Measurements from ENCODE around the gene C6orf15.
A peak's percentile ranks its signal among the peaks of the same experiment; 100 is the strongest.

The C6orf15 gene

DNA sequence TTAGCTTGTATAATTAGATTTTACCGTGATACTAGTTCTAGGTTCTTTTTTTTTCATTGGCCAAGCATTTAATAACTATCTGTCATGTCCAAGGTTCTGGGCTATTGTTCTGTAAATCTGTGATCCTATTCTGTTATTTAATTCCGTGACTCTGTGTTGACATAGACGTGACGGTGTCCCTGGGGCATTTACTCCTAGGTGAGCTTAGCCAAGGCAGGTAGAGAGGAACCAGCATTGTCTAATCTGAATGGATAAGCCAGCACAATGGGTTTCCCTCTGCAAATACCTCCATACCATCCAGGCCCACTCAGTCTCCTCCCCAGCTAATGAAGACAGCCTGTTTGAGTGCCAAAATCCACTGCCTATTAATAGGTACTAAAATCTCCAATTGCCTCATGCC, 16.8 kb upstream of the C6orf15 start:
- no peak for DNase-seq

DNA sequence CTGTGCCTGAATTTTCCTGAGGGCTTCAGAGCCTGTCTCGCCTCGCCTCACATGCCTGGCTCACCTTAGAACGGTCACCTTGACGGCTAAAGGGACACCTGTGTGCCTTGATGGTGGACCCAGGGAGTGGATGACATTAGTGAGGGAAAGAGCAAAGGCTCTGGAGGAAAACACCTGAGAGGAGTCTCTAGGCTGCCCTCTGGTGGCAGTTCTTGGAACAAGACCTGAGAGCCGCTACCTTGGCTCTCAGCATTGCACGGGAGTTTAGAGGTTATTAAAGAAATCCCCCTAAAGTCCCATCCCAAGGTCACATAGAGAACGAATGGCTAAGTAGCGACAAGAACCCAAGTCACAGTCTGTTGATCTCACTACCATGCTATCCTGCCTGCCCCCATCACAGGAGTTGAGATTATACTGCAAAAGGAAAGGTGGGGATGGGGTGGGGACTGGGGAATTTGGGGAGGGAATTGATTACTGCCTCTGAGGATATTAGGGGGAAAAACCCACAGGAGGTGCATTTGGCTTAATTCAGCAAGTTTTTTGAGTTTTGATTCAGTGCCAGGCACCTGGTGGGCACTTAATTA, 15.8 kb upstream of the C6orf15 start:
- peak; percentile 42 for DNase-seq

DNA sequence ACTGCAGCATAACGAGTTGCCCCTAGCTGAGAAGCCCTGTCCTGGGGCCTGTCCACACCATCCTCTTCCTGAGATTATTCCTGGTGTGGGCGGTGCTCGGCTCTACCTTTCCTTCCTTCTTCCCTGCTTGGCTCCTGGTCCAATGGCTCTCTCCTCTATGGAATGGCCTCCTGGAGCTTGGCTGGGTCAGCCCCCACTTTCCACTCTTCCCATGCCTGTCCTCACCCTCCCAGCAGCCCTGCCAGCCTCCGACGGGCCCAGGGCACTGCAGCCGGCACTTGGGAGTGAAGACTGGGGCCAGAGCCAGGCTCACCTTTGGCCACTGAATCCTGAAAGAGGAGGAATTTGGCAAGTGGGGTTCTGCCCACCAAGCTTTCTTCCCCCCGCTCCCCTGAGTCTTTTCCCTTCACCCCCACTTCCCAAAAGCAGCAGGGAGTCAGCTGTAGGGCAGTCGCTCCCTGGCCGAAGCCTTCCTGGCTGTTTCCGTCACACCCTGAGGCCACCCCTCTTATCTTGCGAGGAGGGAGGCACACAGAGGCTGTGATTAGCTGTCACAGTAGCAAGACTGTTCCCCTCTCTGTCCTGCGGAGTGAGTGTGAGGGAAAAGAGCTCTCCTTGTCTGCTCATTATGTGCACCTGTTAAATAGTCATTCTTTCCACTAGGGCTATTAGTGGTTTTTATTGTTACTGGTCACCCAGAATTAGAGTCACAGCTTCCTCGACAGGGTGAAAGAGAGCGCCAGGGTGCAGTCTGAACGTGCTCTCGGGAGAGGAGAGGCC, 14.2 kb upstream of the C6orf15 start:
- DNase-seq, result no peak

GRCh38 chr6:31125586-31126363, 13.4 kb upstream of the C6orf15 start:
- no peak for DNase-seq

DNA sequence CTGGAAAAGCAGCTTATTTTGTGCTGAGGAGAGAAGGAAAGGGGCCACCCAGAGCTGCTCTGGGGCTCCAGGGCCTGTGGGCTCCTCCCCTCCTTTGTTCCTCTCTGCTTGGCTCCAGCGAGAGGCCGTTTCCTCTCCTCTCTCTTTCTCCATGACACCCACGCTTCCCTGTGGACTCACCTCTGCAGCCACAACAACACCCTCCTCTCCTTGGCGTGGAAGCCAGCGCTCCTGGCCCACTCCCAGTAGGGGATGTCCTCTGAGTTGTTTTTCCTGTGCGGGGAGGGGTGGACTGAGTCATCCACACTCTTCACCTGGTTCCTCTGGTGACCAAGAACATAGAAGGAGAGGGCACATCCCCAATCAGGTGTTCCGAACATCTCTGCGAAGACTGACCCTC, 12.8 kb upstream of the C6orf15 start:
- DNase-seq, result no peak

- no peak for DNase-seq
Observed at GRCh38 chr6:31122791-31123706, 10.7 kb upstream of the C6orf15 start.

GRCh38 chr6:31121131-31121790, 8.9 kb upstream of the C6orf15 start:
- no peak for DNase-seq

GRCh38 chr6:31120151-31120915, 8.0 kb upstream of the C6orf15 start, which contains the start of gene CDSN:
Gene CDSN (minus strand): TSS chr6:31120446. CDS start chr6:31120419, 27 bp downstream.
- DNase-seq, result no peak

- no peak for DNase-seq
Observed at GRCh38 chr6:31118178-31118577, 5.8 kb upstream of the C6orf15 start.

- no peak for DNase-seq
Observed at GRCh38 chr6:31116661-31117385, 4.4 kb upstream of the C6orf15 start.

GRCh38 chr6:31115941-31116560, 3.7 kb upstream of the C6orf15 start:
- no peak for DNase-seq

DNA sequence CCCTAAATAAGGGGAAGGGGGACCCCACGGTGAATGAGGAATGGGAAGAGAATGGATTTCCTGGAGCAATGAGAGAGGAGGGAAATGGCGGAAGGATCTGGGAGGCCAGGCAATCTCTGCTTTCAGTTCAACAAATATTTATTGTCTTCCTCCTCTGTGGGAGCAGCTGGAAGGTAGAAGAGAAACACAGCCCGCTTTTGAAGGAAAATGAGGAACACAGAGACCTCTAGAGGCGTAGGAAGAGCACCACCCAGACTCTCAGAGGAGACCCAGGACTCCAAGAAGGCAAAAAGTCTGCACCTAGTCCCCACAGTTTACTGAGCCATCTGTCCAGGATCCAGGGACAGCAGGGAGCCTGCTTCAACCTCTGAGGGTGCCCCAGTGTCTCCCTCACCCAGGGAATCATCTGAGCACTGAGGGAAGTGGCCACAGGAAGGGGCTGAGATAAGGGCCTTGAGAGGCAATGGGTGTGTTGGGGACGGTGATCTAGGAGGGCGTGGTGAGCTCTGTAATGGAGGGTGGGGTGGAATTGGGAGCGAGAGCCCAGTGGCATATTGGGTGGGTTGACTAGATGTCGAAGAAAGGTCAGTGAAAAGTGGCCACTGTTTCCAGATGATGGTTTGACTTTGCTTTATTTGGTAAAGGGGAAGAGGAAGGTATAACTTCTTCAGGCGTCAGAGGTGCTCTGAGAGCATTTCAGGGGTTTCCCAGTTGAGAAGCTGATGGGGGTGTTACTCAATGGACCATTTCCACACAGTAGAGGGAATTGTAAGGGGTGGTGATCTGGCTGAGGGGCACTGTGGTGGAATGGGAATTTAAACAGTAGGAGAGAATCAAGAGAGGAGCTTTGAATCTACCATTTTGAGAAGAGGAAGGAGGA, 2.8 kb upstream of the C6orf15 start:
- no peak for DNase-seq

GRCh38 chr6:31114541-31114878, 2.1 kb upstream of the C6orf15 start, which contains the start of gene PSORS1C1:
Gene PSORS1C1 (plus strand): TSS chr6:31114800. CDS start chr6:31129633, 14,833 bp downstream.
- no peak for DNase-seq

DNA sequence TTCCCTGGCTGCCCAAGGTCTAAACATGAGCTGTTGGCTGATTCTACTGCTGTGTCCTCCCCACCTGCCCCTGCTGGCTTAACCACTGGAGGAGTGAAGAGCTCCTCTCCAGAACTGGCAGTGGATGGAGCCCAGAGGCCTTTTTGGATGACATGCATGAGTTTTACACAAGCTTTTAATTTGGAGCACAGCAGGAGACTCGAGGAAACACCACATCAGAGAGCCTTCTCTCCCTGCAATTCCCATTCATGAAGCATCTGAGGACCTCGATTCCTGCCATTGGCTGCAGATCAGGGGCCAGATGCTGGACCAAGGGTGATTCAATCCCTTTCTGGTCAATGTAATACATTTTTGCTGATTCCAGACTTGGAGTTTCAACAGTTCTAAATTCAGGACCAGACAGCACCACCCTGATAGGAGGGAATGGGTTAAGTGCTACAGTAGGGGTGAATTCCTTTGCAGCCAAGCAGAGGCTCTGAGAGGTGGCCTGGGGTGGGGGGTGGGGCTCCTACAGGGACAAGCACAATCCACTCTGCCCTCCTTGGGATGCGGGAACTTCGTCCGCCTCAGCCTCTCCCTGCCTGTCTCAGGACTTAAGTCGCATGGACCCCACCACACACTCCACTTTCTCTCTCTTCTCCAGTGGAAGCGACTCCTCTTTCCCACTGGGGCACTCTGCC, 1.6 kb upstream of the C6orf15 start:
- DNase-seq, result no peak

- DNase-seq, result no peak
Observed at GRCh38 chr6:31111712-31112111, 663 bp downstream of the C6orf15 start.

DNA sequence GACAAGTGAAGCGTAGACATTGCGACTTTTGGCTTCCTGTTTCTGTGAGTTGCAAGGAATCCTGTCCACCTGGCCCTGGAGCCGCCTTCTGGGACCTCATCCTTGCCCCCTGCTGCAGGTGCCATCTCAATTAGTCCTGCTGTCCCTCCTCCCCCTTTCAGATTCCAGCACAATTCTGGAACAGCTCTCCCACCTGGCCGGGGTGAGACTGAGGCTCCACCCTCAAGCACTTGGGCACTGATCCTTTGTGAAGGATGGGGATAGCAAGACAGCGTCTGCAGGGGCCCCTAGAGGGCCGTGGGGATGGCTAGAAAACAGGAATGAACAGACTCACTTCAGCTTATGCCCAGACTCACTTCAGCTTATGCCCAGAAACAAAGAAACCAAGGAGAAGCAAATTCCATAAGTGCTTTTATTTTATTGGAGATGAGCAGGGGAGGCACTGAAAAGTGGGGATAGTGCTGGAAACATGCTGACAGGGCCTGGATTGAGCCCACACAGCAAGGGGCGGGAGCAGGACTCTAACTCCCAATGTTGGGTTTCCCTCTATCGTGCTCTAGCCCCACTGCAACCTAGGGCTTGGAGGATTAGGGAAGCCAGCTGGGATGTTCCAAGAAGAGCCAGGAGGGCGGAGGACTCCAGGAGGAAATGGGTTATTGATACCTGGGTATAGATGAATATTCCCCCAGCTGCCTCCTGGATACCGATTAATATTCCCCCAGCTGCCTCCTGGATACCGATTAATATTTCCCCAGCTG, 1.4 kb downstream of the C6orf15 start:
- DNase-seq, result no peak

DNA sequence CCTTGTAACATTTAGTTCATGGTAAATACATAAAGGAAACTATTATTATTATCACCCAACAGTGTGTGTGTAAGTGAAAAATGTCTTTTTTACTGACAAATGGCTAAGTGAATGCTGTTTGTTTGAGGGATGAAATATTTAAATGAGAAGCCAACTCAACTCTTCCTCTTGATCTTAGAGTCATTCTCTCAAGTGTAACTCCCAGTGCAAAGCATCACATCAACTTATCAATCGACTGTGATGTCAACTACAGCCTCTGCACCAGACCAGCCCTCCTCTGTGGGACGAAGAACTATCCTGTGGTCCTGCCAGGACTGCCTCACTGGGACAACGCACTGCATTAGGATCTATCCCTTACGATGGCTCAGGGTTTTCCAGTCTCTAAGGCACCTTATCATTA, 5.3 kb downstream of the C6orf15 start:
- no peak for DNase-seq

GRCh38 chr6:31103136-31103535, 9.2 kb downstream of the C6orf15 start:
- no peak for DNase-seq
